NCI-H524 (cell line): Measurements from ENCODE around the gene CALHM2.
"Not testable (repeated sequence)": the region's sequence is repeated elsewhere in the genome, so short reads cannot be mapped to it uniquely, and the experiment has no call there.

Experiments
- DNase-seq, 2 experiments: peaks; one replicate each; lab custom pipeline; 2025; lab: John Stamatoyannopoulos, UW

Gene CALHM2, protein sequence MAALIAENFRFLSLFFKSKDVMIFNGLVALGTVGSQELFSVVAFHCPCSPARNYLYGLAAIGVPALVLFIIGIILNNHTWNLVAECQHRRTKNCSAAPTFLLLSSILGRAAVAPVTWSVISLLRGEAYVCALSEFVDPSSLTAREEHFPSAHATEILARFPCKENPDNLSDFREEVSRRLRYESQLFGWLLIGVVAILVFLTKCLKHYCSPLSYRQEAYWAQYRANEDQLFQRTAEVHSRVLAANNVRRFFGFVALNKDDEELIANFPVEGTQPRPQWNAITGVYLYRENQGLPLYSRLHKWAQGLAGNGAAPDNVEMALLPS

DNA sequence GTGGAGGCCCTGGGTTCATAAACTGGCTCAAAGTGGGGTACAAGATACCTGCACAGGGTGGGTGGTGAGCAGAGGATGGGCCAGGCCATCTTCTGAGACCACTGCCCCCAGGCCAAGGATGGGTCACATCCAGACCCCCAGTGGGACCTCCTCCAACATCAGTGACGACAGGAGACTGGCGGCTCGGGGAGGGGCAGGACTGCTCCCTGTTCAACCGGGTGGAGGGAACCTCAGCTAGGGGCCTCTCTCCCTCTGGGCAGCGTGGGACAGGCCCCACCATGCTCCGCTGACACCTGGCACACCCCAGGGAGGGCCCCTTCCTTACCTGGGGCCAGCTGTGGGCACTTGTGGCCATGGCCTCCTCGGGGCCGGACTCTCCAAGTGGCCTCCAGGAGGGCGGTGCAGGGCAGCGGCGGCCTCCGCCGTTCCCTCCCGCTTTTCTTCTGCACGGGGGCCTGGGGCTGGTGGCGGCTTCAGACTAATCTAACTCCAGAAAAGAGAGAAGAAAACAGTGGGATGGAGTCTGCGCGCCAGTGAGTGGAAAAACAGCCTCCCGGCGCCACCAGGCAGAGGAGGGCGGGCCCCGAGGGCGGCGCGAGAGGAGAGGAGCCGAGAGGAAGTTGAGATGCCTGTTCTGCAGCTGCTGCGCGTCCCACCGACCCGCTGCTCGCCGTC, at the start of gene CALHM2:
TSS of gene CALHM2 (minus strand) at position 540 of the 675 bp plus-strand sequence. CDS start 2,429 bp downstream, outside the sequence.
- DNase-seq: peak in 1 of 2 experiments; percentile 14

- no peak for DNase-seq
Measured at GRCh38 chr10:103501186-103501585, 49.0 kb upstream of the CALHM2 start.

- no peak for DNase-seq
Measured at GRCh38 chr10:103500481-103500880, 48.3 kb upstream of the CALHM2 start.

DNA sequence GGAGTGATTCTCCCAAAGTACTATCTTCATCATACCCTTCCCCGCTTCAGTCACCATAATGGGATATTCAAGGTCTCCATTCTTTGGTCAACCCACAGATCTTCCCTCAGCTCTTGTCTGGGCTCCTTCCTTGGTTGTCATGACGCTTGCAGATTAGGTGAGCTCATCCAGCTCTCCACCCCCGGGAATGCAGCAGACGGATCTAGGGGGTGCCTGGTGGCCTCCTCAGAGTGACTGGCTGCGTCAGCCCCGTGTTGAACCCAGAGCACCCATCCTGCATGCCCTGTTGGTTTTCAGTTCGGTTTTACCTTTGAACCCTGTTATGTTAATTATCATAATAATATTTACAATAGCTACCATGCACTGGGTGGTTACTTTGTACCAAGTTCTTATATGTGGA, 47.7 kb upstream of the CALHM2 start:
- no peak for DNase-seq

DNA sequence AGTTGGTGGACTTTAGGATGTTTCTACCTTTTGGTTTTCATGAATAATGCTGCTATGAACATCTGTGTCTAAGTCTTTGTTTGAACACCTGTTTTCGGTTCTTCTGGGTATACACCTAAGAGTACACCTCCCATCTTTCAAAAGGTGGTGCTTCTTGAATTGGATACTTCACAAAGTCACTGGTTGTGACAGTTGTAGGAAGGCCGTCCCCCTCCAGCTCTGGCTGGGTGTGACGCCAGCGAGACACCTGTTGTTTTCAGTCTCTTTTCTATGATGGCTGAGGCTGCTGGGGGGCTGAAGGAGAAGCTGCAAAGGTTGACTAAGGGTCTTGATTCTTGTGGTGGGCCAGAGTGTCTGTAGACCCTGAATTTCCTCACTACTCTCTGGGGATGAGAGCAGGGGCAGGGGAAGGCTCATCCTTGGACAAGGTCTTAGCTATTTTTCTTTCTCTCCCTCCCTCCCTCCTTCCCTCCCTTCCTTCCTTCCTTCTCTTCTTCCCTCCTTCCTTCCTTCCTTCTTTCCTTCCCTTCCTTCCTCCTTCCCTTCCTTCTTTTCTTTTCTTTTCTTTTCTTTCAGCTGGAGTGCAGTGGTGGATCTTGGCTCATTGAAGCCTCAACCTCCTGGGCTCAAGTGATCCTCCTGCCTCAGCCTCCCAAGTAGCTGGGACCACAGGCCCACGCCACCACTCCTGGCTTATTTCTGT, 46.9 kb upstream of the CALHM2 start:
- no peak for DNase-seq

DNA sequence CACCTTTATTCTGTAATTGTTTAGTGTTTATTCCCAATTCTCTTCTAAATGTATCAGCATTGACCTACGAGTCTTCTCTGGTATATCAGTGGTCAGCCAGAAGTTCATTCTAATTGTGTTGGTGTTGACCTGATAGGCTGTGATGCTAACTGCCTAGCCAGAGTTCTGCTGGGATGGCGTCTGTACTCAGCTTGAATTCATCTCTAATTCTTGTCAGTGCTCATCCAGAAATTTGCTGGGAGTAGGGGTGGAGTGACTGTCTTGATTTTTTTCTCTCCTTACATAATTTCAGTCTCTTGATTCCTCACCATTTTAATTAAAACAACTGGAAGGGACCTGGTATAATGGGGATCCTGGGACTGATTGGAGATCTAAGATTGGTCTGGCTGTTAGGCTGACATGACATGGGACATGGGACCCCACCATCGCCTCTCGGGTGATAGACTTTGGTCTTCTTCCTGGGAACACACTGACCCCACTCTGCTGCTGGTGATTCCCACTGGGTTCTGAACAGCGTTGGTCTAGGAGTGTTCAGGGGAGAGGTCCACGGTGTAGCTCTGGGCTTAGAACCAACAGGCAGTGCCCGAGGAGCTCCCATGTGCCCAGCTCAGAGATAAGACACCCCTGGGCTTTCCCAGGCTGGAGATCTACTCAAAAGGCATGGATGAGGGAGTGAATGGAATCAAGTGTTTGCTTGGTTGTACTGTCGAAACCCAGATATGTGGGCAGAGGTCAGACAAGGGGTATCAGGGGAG, 45.2 kb upstream of the CALHM2 start:
- no peak for DNase-seq

DNA sequence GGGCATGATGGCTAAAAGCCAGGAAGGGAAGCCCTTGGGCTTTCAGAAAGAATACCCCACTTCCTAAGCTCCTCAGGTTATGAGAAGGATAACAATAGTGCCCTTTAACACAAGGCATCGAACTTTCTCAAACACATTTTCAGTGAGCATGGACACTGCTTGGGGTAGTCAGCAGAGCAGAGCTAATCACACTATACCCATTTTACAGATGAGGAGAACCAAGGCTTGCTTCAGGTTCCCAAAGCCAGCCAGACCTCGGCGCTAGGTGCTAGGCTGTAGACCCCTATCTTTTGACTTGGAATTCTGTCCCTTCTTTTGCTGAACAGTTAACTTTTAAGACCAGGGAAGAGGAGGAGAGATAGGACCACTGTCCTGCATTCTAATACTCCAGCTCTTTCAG, 43.2 kb upstream of the CALHM2 start:
- no peak for DNase-seq

DNA sequence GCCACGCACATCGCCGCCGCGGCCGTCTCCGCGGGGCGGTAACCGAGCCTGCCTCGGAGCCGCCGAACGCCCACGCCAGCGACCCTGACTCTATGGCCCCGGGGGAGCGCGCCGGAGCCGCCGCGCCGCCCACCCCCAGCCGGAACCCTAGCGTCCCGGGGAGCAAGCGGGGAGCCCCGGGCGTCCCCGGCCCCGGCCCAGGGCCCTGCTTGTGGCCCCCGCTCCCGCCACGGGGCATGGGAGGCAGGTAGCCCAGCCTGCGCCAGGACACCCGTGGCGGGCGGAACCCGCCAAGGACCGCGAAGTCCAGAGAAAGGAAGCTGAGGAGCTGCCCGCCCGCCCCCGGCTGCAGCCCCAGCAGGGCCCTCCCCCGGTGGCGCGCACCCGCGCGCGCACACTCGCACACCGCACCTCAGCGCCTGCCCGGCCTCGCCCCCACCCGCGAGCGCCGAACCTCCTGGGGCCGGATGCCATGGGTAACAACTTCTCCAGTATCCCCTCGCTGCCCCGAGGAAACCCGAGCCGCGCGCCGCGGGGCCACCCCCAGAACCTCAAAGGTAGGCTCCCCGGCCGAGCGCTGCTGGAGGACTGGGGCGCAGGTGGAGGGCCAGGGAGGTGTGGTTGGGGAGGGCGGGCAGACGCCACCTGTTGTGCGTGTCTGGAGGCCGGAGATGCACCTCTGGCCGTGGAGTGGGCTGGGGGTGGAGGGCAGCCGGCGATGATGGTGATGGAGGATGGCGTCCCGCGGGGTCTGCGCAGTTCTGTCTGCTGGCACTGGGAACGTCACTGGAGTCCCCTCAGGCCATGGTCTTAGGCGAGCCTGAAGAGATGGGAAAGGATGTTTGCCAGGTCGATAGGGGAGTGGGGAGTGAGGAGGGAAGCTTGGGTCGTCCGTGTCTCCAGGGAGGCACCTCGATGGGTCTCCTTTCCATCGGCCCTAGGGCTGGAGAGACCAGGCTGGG, 42.0 kb upstream of the CALHM2 start:
- DNase-seq: peak in 1 of 2 experiments; percentile 1

DNA sequence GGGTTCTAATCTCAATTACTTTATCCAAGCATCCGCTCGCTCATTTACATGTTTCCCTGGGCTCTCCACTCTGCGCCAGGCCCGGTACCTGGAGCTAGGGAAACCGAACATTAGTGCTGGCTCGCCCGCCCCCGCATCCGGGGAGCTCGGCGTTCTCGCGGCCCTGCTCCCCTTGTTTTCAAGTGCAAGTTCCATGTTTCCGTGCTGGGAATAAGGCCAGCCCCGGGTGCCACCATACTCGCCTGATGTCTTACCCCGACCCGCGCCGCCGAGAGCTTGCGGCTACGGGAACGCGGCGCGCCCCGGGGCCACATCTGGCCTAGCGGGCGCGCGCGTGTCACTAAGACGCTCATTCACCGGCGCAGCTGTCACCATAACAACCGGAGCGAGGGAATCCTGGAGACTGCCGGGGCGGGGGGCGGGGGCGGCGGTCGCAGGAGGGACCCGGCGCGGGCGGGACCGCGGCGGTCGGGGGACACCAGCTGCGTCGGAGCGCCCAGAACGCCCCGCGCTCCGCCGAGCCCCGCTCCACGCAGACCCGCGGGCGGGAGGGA, 41.3 kb upstream of the CALHM2 start, which contains the start of gene NEURL1:
TSS of gene NEURL1 (plus strand) at position 344 of the 554 bp plus-strand sequence. CDS start 683 bp downstream, outside the sequence.
- DNase-seq: peak in 1 of 2 experiments; percentile 43

DNA sequence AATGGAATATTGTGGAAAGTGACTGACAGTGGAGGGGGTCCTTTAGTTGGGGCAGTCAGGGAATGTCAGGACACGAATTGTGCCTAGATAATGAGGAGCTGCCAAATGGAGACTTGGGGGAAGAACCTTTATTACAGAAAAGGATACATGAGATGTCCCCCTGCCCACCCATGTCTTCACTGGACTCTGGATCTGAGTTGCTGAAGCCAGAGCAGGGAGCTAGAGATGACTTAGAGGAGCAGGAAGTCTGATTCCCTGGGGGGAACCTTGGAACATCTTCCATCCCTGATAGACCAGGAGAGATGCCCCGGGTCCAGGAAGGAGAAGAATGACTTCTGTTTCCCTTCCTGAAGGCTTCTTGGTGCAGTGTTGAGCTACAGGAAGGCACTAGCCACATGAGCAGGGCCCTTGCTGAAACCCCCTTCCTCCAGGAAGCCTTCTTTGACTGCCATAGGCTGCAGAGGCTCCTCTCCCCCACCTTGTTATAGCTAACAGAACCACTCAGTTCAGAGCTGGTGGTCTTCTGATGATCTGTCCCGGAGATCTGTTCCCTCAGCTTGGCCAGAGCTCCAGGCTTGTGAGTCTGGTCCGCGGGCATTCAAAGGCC, 40.6 kb upstream of the CALHM2 start:
- DNase-seq: no peak

DNA sequence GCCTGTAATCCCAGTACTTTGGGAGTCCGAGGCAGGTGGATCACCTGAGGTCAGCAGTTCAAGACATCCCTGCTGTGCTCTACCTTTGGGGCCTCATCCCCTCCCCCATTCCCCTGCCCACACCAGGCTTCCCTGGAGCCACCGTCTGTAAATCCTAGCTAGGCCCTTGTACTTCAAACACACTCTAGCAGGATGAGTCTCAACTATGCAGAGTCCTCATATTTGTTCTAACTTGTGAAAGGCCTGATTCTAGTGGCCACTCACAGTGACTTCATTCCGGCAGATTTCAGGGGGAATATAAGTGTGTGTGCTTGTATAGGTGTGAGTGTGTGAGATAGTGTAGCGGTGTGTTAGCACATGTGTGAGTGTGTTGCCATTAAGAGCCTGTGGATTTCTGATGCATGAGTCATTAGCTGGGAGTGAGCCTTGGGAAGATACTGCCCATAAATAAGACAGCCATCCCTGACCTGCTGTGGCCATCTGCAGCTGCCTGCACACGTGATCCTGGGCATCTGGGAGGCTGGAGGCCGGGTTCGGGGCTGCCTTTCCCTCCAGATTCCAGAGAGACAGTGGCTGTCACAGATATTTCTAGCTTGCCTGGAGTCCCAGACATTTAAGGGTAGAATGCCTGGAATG, 39.7 kb upstream of the CALHM2 start:
- DNase-seq: peak in 1 of 2 experiments; percentile 10

GRCh38 chr10:103490986-103491314, 38.8 kb upstream of the CALHM2 start:
- no peak for DNase-seq

DNA sequence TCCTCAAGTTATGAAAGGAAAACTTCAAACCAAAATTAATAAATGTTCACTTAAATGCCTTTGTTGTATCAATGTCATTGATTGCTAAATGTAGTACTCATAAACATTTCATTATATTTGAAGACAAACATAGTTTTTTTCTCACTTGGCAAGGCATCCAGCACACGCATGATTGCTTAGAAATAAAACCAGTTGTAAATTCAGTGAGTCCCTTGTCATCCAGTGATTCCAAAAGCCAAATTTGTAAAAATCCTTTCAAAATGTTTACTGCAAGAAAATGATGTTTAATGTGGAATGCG, 35.2 kb upstream of the CALHM2 start:
- no peak for DNase-seq

DNA sequence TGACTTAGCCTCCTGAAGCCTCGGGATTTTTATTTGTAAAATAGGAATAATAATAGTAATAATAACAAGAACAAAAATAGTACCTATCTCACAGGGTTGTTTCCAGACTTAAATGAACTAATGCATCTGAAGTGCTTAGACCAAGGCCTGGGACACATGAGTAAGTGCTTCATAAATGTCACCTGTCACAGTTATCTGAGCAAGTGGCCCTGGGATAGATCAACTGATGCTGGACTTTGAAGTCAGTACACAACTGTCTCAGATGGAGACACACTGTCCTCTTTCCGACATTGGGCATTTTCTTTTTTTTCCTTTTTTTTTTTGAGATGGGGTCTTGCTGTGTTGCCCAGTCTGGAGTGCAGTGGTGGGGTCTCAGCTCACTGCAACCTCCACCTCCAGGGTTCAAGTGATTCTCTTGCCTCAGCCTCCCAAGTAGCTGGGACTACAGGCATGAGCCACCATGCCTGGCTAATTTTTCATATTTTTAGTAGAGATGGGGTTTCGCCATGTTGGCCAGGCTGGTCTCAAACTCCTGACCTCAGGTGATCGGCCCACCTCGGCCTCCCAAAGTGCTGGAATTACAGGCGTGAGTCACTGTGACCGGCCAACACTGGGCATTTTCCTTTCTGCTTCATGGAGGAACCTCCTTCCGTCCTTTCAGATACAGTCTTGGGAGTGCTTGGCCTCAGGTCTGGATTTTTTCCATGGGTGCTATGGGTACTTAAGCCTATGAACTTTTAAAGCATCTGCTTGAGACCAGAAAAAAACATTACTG, 34.7 kb upstream of the CALHM2 start:
- DNase-seq: not testable (repeated sequence)

DNA sequence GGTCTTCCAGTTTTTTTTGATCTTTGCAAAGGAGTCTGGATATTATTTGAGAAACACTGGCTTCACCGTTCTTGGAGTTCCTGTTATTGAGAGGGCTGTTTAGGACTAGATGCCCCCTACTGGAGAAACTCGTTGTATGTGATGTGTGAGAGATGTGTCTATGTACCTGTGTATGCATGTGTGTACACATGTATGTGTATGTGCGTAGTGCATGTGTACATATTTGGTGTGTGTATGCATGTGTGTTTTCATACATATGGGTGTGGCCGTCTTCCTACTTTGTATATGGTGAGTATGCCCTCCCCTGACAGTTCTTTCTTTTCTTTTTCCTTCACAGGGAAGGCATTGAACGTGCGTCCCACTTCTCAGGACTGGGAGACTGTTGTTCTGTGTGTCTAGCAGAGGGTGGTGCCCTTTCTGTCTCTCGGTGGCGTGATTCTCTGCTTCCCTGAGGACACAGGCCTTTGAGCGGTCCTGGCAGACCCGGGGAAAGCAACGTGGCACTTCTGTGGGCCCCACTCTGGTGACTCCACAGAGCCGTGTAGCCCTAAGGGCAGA, 29.9 kb upstream of the CALHM2 start:
- DNase-seq: peak in 1 of 2 experiments; percentile 42

DNA sequence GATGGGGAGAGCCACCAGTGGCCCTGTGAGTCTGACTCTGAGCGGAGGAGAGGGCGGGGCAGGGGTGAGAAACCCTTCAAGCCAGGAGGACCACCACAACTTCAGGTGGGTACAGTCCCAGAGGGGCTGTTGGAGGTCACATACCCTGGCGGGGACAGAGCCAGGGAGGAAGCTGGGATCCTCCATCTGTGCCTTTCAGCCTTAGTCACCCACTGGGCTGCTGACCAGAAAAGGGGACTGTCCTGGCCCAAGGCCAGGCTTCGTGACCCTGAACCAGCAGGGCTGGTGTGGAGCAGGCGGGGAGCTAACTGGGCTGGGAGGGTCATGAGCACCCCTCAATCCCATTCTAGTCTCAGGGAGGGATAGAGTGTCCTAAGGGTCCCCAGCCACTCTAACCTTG, 28.4 kb upstream of the CALHM2 start:
- DNase-seq: no peak

DNA sequence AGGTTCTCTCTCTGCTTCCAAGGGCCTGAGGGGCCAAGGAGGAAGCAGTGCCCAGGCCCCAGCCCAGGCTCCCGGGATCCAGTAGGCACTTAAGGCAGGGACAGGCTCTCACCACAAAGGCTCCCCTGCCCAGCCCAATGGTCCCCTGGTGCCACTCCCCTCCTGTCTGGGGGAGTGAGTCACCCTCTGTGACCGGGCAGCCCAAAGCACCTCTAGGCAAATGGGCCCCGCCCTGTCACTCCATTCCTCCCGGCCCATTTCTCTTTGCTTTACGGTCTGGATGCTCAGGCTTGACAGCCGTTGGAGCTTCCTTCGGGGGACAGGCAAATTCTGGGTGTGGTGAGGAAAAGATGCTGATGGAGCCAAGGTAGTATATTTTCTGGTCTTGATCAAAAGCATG, 27.0 kb upstream of the CALHM2 start, which contains the start of gene CALHM3:
TSS of gene CALHM3 (minus strand) at position 106 of the 400 bp plus-strand sequence. CDS start 208 bp downstream, outside the sequence.
- DNase-seq: no peak

DNA sequence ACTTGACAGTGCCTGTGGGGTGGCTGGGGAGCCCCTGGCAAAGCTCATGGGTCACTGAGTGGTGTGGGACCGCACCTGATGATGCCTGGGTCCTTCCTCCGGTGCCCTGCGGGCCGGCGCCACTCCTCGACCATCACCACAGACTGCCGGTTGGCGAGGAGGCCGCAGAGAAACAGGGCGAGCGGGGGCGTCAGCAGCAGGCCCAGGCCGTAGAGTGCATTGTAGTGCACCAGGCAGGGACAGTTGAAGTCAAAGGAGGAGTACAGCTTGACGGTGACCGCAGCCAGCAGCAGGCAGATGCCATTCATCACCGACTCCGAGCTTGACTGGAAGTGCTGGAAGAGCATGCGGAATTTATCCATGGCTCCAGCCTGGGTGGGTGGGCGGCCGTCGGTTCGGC, 26.5 kb upstream of the CALHM2 start:
- DNase-seq: no peak
